Heart right ventricle (tissue), 16 donors: Measurements from ENCODE around the gene SLC25A48. TPM values are rescaled to one million over a fixed set of nuclear protein-coding genes. Genes with fewer than 3 reads are reported as not detected.

Experiments
- ATAC-seq, 8 donors: fragments of 200-7000 bp; cut with Tn5 transposase; one replicate each; pipeline ENCODE4 v1.9.1; 2020; ENCODE audit warnings: mild to moderate bottlenecking in 8 of 8, moderate library complexity in 8 of 8, moderate number of reproducible peaks in 1 of 8
- DNase-seq, 2 donors: peaks; one replicate each; pipeline ENCODE4 v3.0.0-alpha.2; 2020
- H3K27ac ChIP-seq, 10 donors: fragments of 200-600 bp; sonication (generic) in 2 of 10; one replicate each; pipeline versions ENCODE4 v1.5.0 to v1.8.0; 2020 to 2022; ENCODE audit warnings: mild to moderate bottlenecking in 3 of 10
- H3K27me3 ChIP-seq, 7 donors: fragments of 200-600 bp; one replicate each; pipeline ENCODE4 v1.8.0; 2021 to 2022; ENCODE audit warnings: mild to moderate bottlenecking in 2 of 7
- H3K36me3 ChIP-seq, 9 donors: fragments of 200-600 bp; sonication (generic) in 1 of 9; one replicate each; pipeline versions ENCODE4 v1.5.0 to v1.8.0; 2020 to 2022; ENCODE audit warnings: mild to moderate bottlenecking in 2 of 9
- H3K4me1 ChIP-seq, 9 donors: fragments of 200-600 bp; sonication (generic) in 1 of 9; one replicate each; pipeline versions ENCODE4 v1.5.0 to v1.8.0; 2020 to 2022; ENCODE audit warnings: mild to moderate bottlenecking in 4 of 9
- H3K4me3 ChIP-seq, 10 donors: fragments of 200-600 bp; sonication (generic) in 2 of 10; one replicate each; pipeline versions ENCODE4 v1.5.0 to v1.8.0; 2020 to 2022; ENCODE audit warnings: mild to moderate bottlenecking in 7 of 10, moderate library complexity in 2 of 10
- H3K9me3 ChIP-seq, 11 donors: fragments of 200-600 bp in 10 of 11; sonication (generic) in 2 of 11; one replicate each; pipeline versions ENCODE4 v1.5.0 to v1.8.0; 2013 to 2022; ENCODE audit warnings: mild to moderate bottlenecking in 2 of 11, control low read depth in 1 of 11, moderate library complexity in 1 of 11
- CTCF ChIP-seq, 9 donors: fragments of 200-600 bp; sonication (generic) in 2 of 9; IDR thresholded peaks; one replicate each; pipeline versions ENCODE4 v1.5.0 to v1.8.0; 2021 to 2022; ENCODE audit warnings: antibody characterized with exemption in 9 of 9, mild to moderate bottlenecking in 5 of 9, moderate library complexity in 1 of 9
- WGBS, 2 donors: extraction: QIAGEN DNeasy Blood & Tissue Kit; methylation state at CpG; one replicate each; pipeline ENCODE4 v1.1.7; 2013; ENCODE audit warnings: inconsistent platforms in 1 of 2; 5-methylcytosine and 5-hydroxymethylcytosine counted together
- intact Hi-C, 10 donors: fragments of 100-400 bp; cut with DNase I; formaldehyde crosslinking; loops; one replicate each; pipeline versions ENCODE4 v1.11.1 to v1.14.2; 2022
- polyA plus RNA-seq, 2 donors: library from polyadenylated mRNA; stranded (reverse); fragments of 200-250 nt; gene quantifications; one replicate each; pipeline ENCODE4 v1.2.3, GENCODE V29; 2013
- total RNA-seq, 10 donors: library from RNA; stranded (reverse); fragmentation: NEBNext Ultra II Directional in 3 of 10; extraction: Animal tissue kit (Norgen Biotek cat#: 25700) in 3 of 10; gene quantifications; one replicate each; pipeline versions ENCODE4 v1.2.1 to v1.2.4, GENCODE V29; 2021 to 2023
- donor health status: Arrhythmogenic right ventricular cardiomyopathy.
- donor health status: ischemic (EF 13 %, LVEDD 7.1; RV severe dilation, severe dysfunction).
- donor health status: healthy with polysubstance abuse.
- donor health status: DM: no; HTN: yes; CAD: no.
- donor health status: DM: no; HTN: no; CAD: no.
- donor health status: ischemic (EF 25% LVEDD 6.9; RV normal size, moderate dysfunction).
- donor health status: ischemic (EF 25% LVEDD 5.7; RV mildly dilated, moderate dysfunction).
- donor health status: healthy.
- donor health status: DM: yes; HTN: yes; CAD: no.
- donor health status: Ischemic cardiomyopathy.
- donor health status: ischemic (EF 35%, LVEDD 5.7; RV mildly dilated, moderate dysfunction).
- donor health status: nonischemic (EF 11% LVEDD 7.7; RV severe dilation, severe dysfunction).
- donor health status: DM: yes; HTN: yes; CAD: no.
- donor health status: PGD.
- donor health status: ischemic (EF 29% LVEDD 5.4; RV normal size, mild dysfunction).
- donor health status: nonischemic (EF 23%, LVEDD 6.1; RV moderate dilation, normal function).

The SLC25A48 gene
- total and polyA plus RNA-seq, 12 donors, result 0.16 to 10.8 (median 0.25) TPM; not detected in 7

GRCh38 chr5:135866016-135866415, 31.6 kb downstream of the SLC25A48 start:
- Histone ChIP-seq H3K27ac (no peak overlapping the region), H3K4me1 (no peaks in the 10 kb centered on the region), H3K4me3 (no peak overlapping the region), H3K9me3 (peaks cover 0 to 4% (median 0%) of the 10 kb centered on the region in 11 donors), H3K36me3 (no peaks in the 10 kb centered on the region), H3K27me3 (no peaks in the 10 kb centered on the region)
- ATAC-seq (no peak), DNase-seq (no peak)
- TF ChIP-seq CTCF (IDR thresholded peaks at IDR 0.05), result no peak
- 78 to 85% methylated on average over 2 of the region's 2 CpGs for WGBS, 2 donors
- intact Hi-C loops, result no loop called here

GRCh38 chr5:135867599-135867998, 33.1 kb downstream of the SLC25A48 start:
- Histone ChIP-seq H3K27me3 (no peaks in the 10 kb centered on the region), H3K27ac (no peak overlapping the region), H3K9me3 (peaks cover 0 to 4% (median 0%) of the 10 kb centered on the region in 11 donors), H3K36me3 (no peaks in the 10 kb centered on the region), H3K4me1 (no peaks in the 10 kb centered on the region), H3K4me3 (no peak overlapping the region)
- TF ChIP-seq CTCF (IDR thresholded peaks at IDR 0.05), result no peak
- no peak for DNase-seq
- intact Hi-C loops, result no loop called here
- no peak for ATAC-seq

GRCh38 chr5:135868681-135869080, 34.2 kb downstream of the SLC25A48 start:
- H3K4me3 ChIP-seq, result no peak overlapping the region
- no peak overlapping the region for H3K27ac ChIP-seq
- TF ChIP-seq CTCF (IDR thresholded peaks at IDR 0.05), result no peak
- H3K9me3 ChIP-seq, result peaks cover 0 to 4% (median 0%) of the 10 kb centered on the region in 11 donors
- ATAC-seq (no peak), DNase-seq (no peak)
- WGBS, 2 donors, result 56 to 76% methylated on average over 2 of the region's 2 CpGs
- no peaks in the 10 kb centered on the region for H3K27me3 ChIP-seq
- H3K36me3 ChIP-seq, result no peaks in the 10 kb centered on the region
- no peaks in the 10 kb centered on the region for H3K4me1 ChIP-seq
- intact Hi-C loops, result no loop called here

GRCh38 chr5:135869276-135869675, 34.8 kb downstream of the SLC25A48 start:
- no peak overlapping the region for H3K4me3 ChIP-seq
- H3K27ac ChIP-seq, result no peak overlapping the region
- no peaks in the 10 kb centered on the region for H3K36me3 ChIP-seq
- H3K4me1 ChIP-seq, result no peaks in the 10 kb centered on the region
- DNase-seq, result no peak
- WGBS, 2 donors, result 82 to 90% methylated on average over 2 of the region's 2 CpGs
- intact Hi-C loops, result no loop called here
- no peak for ATAC-seq
- H3K9me3 ChIP-seq, result peaks cover 0 to 3% (median 0%) of the 10 kb centered on the region in 11 donors
- TF ChIP-seq CTCF (IDR thresholded peaks at IDR 0.05), result no peak
- H3K27me3 ChIP-seq, result no peaks in the 10 kb centered on the region
